GM12878 (cell line): ENCODE data around the gene DUSP10. TPM values are rescaled to one million over a fixed set of nuclear protein-coding genes. Genes with fewer than 3 reads are reported as not detected.

ENCODE experiments used
- ATAC-seq: fragments of 200-7000 bp; cut with Tn5 transposase; 3 replicates; pipeline ENCODE4 v1.9.1; 2020; ENCODE audit warnings: mild to moderate bottlenecking, moderate library complexity
- BruUV-seq: library from RNA; stranded (reverse); fragments of 400-500 nt; replicated peaks from 2 replicates; lab custom pipeline; 2021; lab: Mats Ljungman, UMichigan
- CTCF ChIA-PET: fragments of 300-600 bp; sonication (Branson Sonifier 250); formaldehyde crosslinking; extraction: SDS; loops from one replicate; lab custom pipeline; 2021; ENCODE audit warnings: inconsistent platforms; lab: Yijun Ruan, JAX
- POLR2A ChIA-PET: fragments of 350-600 bp; formaldehyde crosslinking; extraction: SDS; loops from one replicate; lab custom pipeline; 2021; ENCODE audit warnings: inconsistent platforms; lab: Charles Lee
- RAD21 ChIA-PET: fragments of 300-600 bp; sonication (Branson Sonifier 250); formaldehyde crosslinking; loops from one replicate; lab custom pipeline; 2023; ENCODE audit warnings: antibody characterized with exemption; ENCODE audit not compliant: unreplicated experiment; lab: Charles Lee
- SMC1A ChIA-PET: fragments of 300-600 bp; sonication (Branson Sonifier 250); formaldehyde crosslinking; loops from one replicate; lab custom pipeline; 2023; ENCODE audit not compliant: unreplicated experiment, uncharacterized antibody; lab: Charles Lee
- DNase-seq: peaks from one replicate; pipeline ENCODE4 v3.0.0-alpha.2; 2011; ENCODE audit warnings: low read depth, low spot score
- FAIRE-seq: peaks from 3 replicates; lab custom pipeline; 2011; peaks lifted over from hg19 to GRCh38; lab: Jason Lieb, UNC
- H2AFZ ChIP-seq: 2 replicates; pipeline ENCODE4 v1.6.0; 2011; ENCODE audit warnings: low read depth, low read length, control low read depth; ENCODE audit not compliant: control insufficient read depth
- H3K27ac ChIP-seq: 2 replicates; pipeline ENCODE4 v1.5.1; 2011; ENCODE audit warnings: control low read depth; ENCODE audit not compliant: control insufficient read depth, insufficient read depth
- H3K27me3 ChIP-seq, 2 experiments: replicated peaks in 1 of 2; 2 replicates each; pipeline versions ENCODE4 v1.6.0 to v1.6.1; 2011; ENCODE audit warnings: low read length in 1 of 2; ENCODE audit not compliant: control insufficient read depth in 2 of 2, insufficient read depth in 2 of 2
- H3K36me3 ChIP-seq, 2 experiments: 2 replicates each; pipeline ENCODE4 v1.5.1; 2011; ENCODE audit warnings: low read length in 1 of 2; ENCODE audit not compliant: control insufficient read depth in 2 of 2, insufficient read depth in 2 of 2
- H3K4me1 ChIP-seq: 2 replicates; pipeline ENCODE4 v1.6.1; 2011; ENCODE audit warnings: mild to moderate bottlenecking, low read length, moderate library complexity, mixed read lengths; ENCODE audit not compliant: control insufficient read depth, insufficient read depth
- H3K4me2 ChIP-seq: 2 replicates; pipeline ENCODE4 v1.6.0; 2011; ENCODE audit warnings: control low read depth; ENCODE audit not compliant: control insufficient read depth, insufficient read depth
- H3K4me3 ChIP-seq: fragments of 200-600 bp; sonication (generic); 2 replicates; pipeline ENCODE4 v1.5.1; 2016
- H3K79me2 ChIP-seq: 2 replicates; pipeline ENCODE4 v1.6.0; 2011; ENCODE audit warnings: low read length; ENCODE audit not compliant: control insufficient read depth, insufficient read depth
- H3K9ac ChIP-seq: 2 replicates; pipeline ENCODE4 v1.8.0; 2011; ENCODE audit warnings: low read length, control low read depth, mixed read lengths; ENCODE audit not compliant: control insufficient read depth, insufficient read depth
- H3K9me3 ChIP-seq: replicated peaks from 3 replicates; pipeline ENCODE4 v1.5.1; 2011; ENCODE audit warnings: mild to moderate bottlenecking, low read length; ENCODE audit not compliant: control insufficient read depth, insufficient read depth
- H4K20me1 ChIP-seq: 2 replicates; pipeline ENCODE4 v1.6.0; 2011; ENCODE audit not compliant: control insufficient read depth, insufficient read depth
- IRF4 ChIP-seq: IDR thresholded peaks from 2 replicates; pipeline ENCODE4 v1.6.1; 2011; ENCODE audit warnings: low read depth, low read length
- RELA ChIP-seq: fragments of 450-650 bp; IDR thresholded peaks from 2 replicates; pipeline ENCODE4 v1.8.0; 2014; ENCODE audit warnings: borderline replicate concordance; ENCODE audit not compliant: partially characterized antibody
- SIX5 ChIP-seq: IDR thresholded peaks from 2 replicates; pipeline ENCODE4 v1.6.1; 2011; ENCODE audit warnings: mild to moderate bottlenecking, low read depth, low read length, moderate library complexity; ENCODE audit not compliant: severe bottlenecking
- SUZ12 ChIP-seq: fragments of 200-600 bp; sonication (generic); IDR thresholded peaks from one replicate; pipeline ENCODE4 v1.6.1; 2018; ENCODE audit warnings: antibody characterized with exemption, mild to moderate bottlenecking; ENCODE audit not compliant: unreplicated experiment
- TARDBP ChIP-seq: IDR thresholded peaks from 2 replicates; pipeline ENCODE4 v1.6.1; 2016; ENCODE audit warnings: borderline replicate concordance
- WGBS: methylation state at CpG from one replicate; pipeline ENCODE4 v1.1.6; 2016; ENCODE audit warnings: low lambda C conversion rate; ENCODE audit not compliant: insufficient replicate concordance, insufficient coverage; ENCODE audit errors: missing lambda C conversion rate; 5-methylcytosine and 5-hydroxymethylcytosine counted together
- in situ Hi-C: fragments of 300-500 bp; cut with MboI; formaldehyde crosslinking; loops from 9 replicates; pipeline ENCODE4 v1.14.3; 2018; ENCODE audit warnings: mixed read lengths
- intact Hi-C: fragments of 100-400 bp; cut with micrococcal nuclease; formaldehyde crosslinking; loops from one replicate; pipeline ENCODE4 v1.14.2; 2022; ENCODE audit not compliant: unreplicated experiment
- polyA plus RNA-seq, 11 experiments: library from polyadenylated mRNA; depleted of rRNA in 4 of 11; unstranded in 6 of 11; stranded (reverse) in 5 of 11; fragments of >200 nt; fragmentation: Nextera tagmentation in 4 of 11; fragmentation: Illumina TruSeq in 1 of 11; extraction: Ambion mirVana in 4 of 11; extraction: Trizol in 1 of 11; gene quantifications; 1 replicate in 1 of 11; 2 replicates in 10 of 11; pipeline versions ENCODE4 v1.2.1 to v1.2.3, GENCODE V29; 2011 to 2016; ENCODE audit warnings: inconsistent platforms in 2 of 11, missing spikeins in 2 of 11, low read depth in 1 of 11
- total RNA-seq, 4 experiments: library from RNA; depleted of rRNA in 3 of 4; stranded (reverse); fragments of >200 nt in 3 of 4; fragmentation: Illumina TruSeq in 1 of 4; extraction: Trizol in 1 of 4; gene quantifications; 2 replicates each; pipeline versions ENCODE4 v1.2.1 to v1.2.3, GENCODE V29; 2013 to 2021

DUSP10 gene
- total and polyA plus RNA-seq, 10 of the 15 experiments (the other 5 are each of a cell fraction or from before 2014, with no cell fraction given), result 20.3 to 38.4 (median 27.8) TPM

DNA sequence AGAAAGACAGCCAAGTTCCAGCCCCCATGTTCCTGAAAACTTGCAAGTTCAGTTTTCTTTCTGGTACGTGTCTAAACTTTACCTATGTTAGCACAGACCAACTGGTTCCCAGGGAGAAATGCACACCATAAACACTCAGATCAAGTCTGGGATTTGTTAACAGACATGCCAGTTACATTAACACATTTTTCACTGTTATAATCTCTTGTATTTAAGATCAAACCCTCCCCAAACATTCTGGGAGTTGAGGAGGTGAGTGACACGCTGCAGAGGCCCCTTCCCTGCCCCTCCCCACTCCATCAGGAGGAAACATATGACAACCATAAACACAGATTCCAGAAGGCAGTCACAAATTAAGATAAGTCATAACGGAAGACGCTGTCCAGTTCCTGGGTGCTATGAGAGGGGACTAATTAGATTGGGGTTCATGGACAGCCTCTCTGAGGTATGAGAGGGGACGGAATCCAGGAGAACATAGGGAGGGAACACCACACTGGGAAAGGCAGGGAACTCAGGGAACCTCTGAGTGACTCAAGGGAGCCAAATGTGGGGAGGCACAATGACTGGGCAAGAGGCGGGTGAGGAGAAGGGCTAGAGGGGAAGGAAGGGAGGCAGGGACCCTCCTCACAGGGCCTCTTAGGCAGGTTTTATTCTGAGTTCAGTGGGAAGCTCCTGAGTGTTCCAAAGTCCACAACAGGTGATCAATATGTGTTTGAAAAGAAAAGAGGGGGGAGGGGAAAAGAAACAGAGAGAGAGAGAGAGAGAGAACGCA is 25.0 kb downstream of the DUSP10 start:
- peaks cover 20% of the 10 kb centered on the region for H3K4me1 ChIP-seq
- in situ Hi-C loops (no loop called here), intact Hi-C loops (no loop called here)
- SMC1A ChIA-PET, result interaction anchor here (1.0 to 13.9 kb wide), 4 partner anchors 6 to 43 kb away, joined by 3 to 292 read pairs (median 22); no protein-coding TSS in a partner anchor
- H3K79me2 ChIP-seq, result peaks cover 93% of the 10 kb centered on the region
- RAD21 ChIA-PET, result no interaction called here
- H4K20me1 ChIP-seq, result no peaks in the 10 kb centered on the region
- H3K9ac ChIP-seq, result no peak overlapping the region
- no peak for ATAC-seq
- TF ChIP-seq IRF4, result no peak
- TF ChIP-seq TARDBP, result no peak
- no peak for TF ChIP-seq SUZ12
- no peak for TF ChIP-seq SIX5
- no peak for TF ChIP-seq RELA
- H3K4me2 ChIP-seq, result no peak overlapping the region
- BruUV-seq, result no TSS peak
- H3K27me3 ChIP-seq, result no peaks in the 10 kb centered on the region
- CTCF ChIA-PET, result interaction anchor here (1.5 to 2.2 kb wide), 2 partner anchors 24 to 174 kb away, joined by 4 to 8 read pairs; no protein-coding TSS in a partner anchor
- no peak for DNase-seq
- WGBS, result 96% methylated on average over 7 of the region's 7 CpGs
- H3K4me3 ChIP-seq, result no peak overlapping the region
- H3K27ac ChIP-seq, result no peak overlapping the region; the same call in 1 of the 2 replicates
- H3K36me3 ChIP-seq, result peaks cover 14 to 18% of the 10 kb centered on the region in 2 experiments; a peak in 3 of 4 replicates
- POLR2A ChIA-PET, result interaction anchor here (0.8 to 4.5 kb wide), 4 partner anchors 12 to 24 kb away, joined by 3 to 23 read pairs (median 4); partner anchors contain the start of gene DUSP10
- FAIRE-seq, result no peak
- no peaks in the 10 kb centered on the region for H3K9me3 ChIP-seq
- H2AFZ ChIP-seq, result no peak overlapping the region
